ENCODE results near the gene HCN4. TPM values are rescaled to one million over a fixed set of nuclear protein-coding genes. Genes with fewer than 3 reads are reported as not detected.

HCN4 gene
- total and polyA plus RNA-seq, 2 of the 8 experiments (the other 6 are each of a cell fraction or from before 2014, with no cell fraction given) = 3.7 to 8.5 TPM

- peaks cover 4 to 11% (median 10%) of the 10 kb centered on the region in 4 experiments for H3K4me1 ChIP-seq (replicated peaks in 1 of 4; ENCODE audit: control insufficient read depth in 3 of 4, insufficient read depth in 4 of 4, low read length in 3 of 4)
- no peak overlapping the region for H3K4me2 ChIP-seq (ENCODE audit: insufficient read depth in 1 of 2, low read depth in 2 of 2, low read length in 2 of 2)
- no peaks in the 10 kb centered on the region for H4K20me1 ChIP-seq (replicated peaks in 1 of 2; ENCODE audit: control insufficient read depth in 1 of 2, insufficient read depth in 2 of 2, low read length in 2 of 2)
- ChIA-PET CTCF (ENCODE audit: partially characterized antibody) (no interaction called here), POLR2A (ENCODE audit: partially characterized antibody) (interaction anchor here (2.2 kb wide), 1 partner anchor 28 kb away, joined by 6 read pairs; no protein-coding TSS in a partner anchor)
- H4K8ac ChIP-seq (ENCODE audit: extremely low read depth, insufficient read depth, low read length) = no peak overlapping the region
- no peaks in the 10 kb centered on the region; a peak in 1 of 7 replicates for H3K27me3 ChIP-seq (replicated peaks in 1 of 4; ENCODE audit: control insufficient read depth in 3 of 4, extremely low read depth in 1 of 4, insufficient read depth in 3 of 4, low read length in 3 of 4)
- H4K5ac ChIP-seq (ENCODE audit: insufficient read length, low read depth, low read length) = no peak overlapping the region
- no peak overlapping the region for H3K18ac ChIP-seq (ENCODE audit: extremely low read depth, low read length)
- no peak overlapping the region for H2AK5ac ChIP-seq (ENCODE audit: low read depth, low read length)
- no peak overlapping the region for H3K56ac ChIP-seq (replicated peaks; ENCODE audit: insufficient read length, low read depth, low read length)
- DNase-seq (ENCODE audit: low read depth in 1 of 2, low spot score in 2 of 2) (no peak), FAIRE-seq (no peak)
- H2BK5ac ChIP-seq (ENCODE audit: low read depth, low read length) = no peak overlapping the region
- H3K23me2 ChIP-seq (ENCODE audit: low read depth, low read length) = no peaks in the 10 kb centered on the region; the same call in 1 of the 2 replicates
- no peak overlapping the region for H2BK12ac ChIP-seq (ENCODE audit: low read depth, low read length)
- H2AFZ ChIP-seq (ENCODE audit: low read length) = no peak overlapping the region
- H3K79me1 ChIP-seq (ENCODE audit: low read depth, low read length) = no peaks in the 10 kb centered on the region
- H2BK20ac ChIP-seq (ENCODE audit: low read length) = no peak overlapping the region
- no peak overlapping the region for H4K91ac ChIP-seq (replicated peaks; ENCODE audit: insufficient read length, low read length)
- H3K14ac ChIP-seq (ENCODE audit: insufficient read length) = no peak overlapping the region
- no peak overlapping the region for H3K9ac ChIP-seq (replicated peaks in 1 of 4; ENCODE audit: extremely low read depth in 1 of 4, low read depth in 3 of 4, low read length in 3 of 4)
- no peaks in the 10 kb centered on the region for H3K9me3 ChIP-seq (ENCODE audit: insufficient read depth in 2 of 2, low read depth in 1 of 2, low read length in 1 of 2)
- TF ChIP-seq SRF (IDR thresholded peaks at IDR 0.05; ENCODE audit: low read depth, low read length) (no peak), SIN3A (conservative IDR thresholded peaks at IDR 0.05 in 1 of 2, IDR thresholded peaks at IDR 0.05 in 1 of 2; ENCODE audit: low read depth in 1 of 2, low read length in 2 of 2) (no peak), NANOG (IDR thresholded peaks at IDR 0.05; ENCODE audit: insufficient read depth, low read depth, low read length, poor library complexity, severe bottlenecking) (no peak), BCL11A (IDR thresholded peaks at IDR 0.05; ENCODE audit: low read depth in 2 of 2, low read length in 2 of 2) (no peak), EGR1 (IDR thresholded peaks at IDR 0.05; ENCODE audit: borderline replicate concordance, low read depth, low read length) (no peak), CREB1 (IDR thresholded peaks at IDR 0.05) (no peak), GABPA (IDR thresholded peaks at IDR 0.05; ENCODE audit: borderline replicate concordance, insufficient read depth, low read length) (no peak), ASH2L (IDR thresholded peaks at IDR 0.05; ENCODE audit: low read length) (no peak), MAX (IDR thresholded peaks at IDR 0.05) (no peak), JUND (IDR thresholded peaks at IDR 0.05; ENCODE audit: low read length) (no peak), SAP30 (IDR thresholded peaks at IDR 0.05; ENCODE audit: insufficient read depth, insufficient replicate concordance, low read length) (no peak), POLR2AphosphoS5 (IDR thresholded peaks at IDR 0.05; ENCODE audit: low read depth, low read length) (no peak), SUZ12 (IDR thresholded peaks at IDR 0.05; ENCODE audit: low read length) (no peak)
- no peak overlapping the region for H2BK15ac ChIP-seq (ENCODE audit: low read length)
- H3K4ac ChIP-seq (replicated peaks; ENCODE audit: insufficient read length, low read depth, low read length) = no peak overlapping the region
- no peak overlapping the region for H2BK120ac ChIP-seq (replicated peaks; ENCODE audit: low read depth, low read length)
- no peak overlapping the region for H3K27ac ChIP-seq (ENCODE audit: low read depth, low read length)
- H3K23ac ChIP-seq (ENCODE audit: insufficient read length) = no peak overlapping the region
- H3K79me2 ChIP-seq (ENCODE audit: control insufficient read depth in 1 of 2, insufficient read depth in 2 of 2, low read length in 2 of 2) = no peaks in the 10 kb centered on the region
- no peak overlapping the region for H3K4me3 ChIP-seq (ENCODE audit: extremely low read depth in 1 of 4, insufficient read depth in 2 of 4, low read depth in 3 of 4, low read length in 4 of 4)
- H3K36me3 ChIP-seq (ENCODE audit: control insufficient read depth in 2 of 4, insufficient read depth in 4 of 4, low read length in 3 of 4) = no peaks in the 10 kb centered on the region
Measured at GRCh38 chr15:73394782-73395181, 26.0 kb upstream of the HCN4 start.
